Activated naive CD8-positive, alpha-beta T cell treated with anti-CD3 and anti-CD28 coated beads, Interleukin-2, amount 10 ng/mL, durations not matched to agents 7 days and 5 days (primary cell): Measurements from ENCODE around the gene TMPRSS7. TPM values are rescaled to one million over a fixed set of nuclear protein-coding genes. Genes with fewer than 3 reads are reported as not detected.
"Not testable (repeated sequence)": the region's sequence is repeated elsewhere in the genome, so short reads cannot be mapped to it uniquely, and the experiment has no call there.

Source experiments
- ATAC-seq: fragments of 150-1000 bp; cut with Tn5 transposase; one replicate; pipeline ENCODE4 v1.10.0; 2021; ENCODE audit warnings: low read depth, moderate library complexity
- POLR2A ChIA-PET: fragments of 350-600 bp; sonication (Branson Sonifier 250); formaldehyde crosslinking; loops from one replicate; lab custom pipeline; 2021; ENCODE audit warnings: antibody characterized with exemption; lab: Charles Lee
- DNase-seq: peaks from one replicate; pipeline ENCODE4 v3.0.0; 2021
- H3K27ac Mint-ChIP-seq: one replicate; pipeline ENCODE4 v1.8.0; 2022; ENCODE audit warnings: mild to moderate bottlenecking, mixed read lengths
- H3K27me3 Mint-ChIP-seq: one replicate; pipeline ENCODE4 v1.8.0; 2022; ENCODE audit warnings: mild to moderate bottlenecking, moderate library complexity, mixed read lengths
- H3K36me3 Mint-ChIP-seq: one replicate; pipeline ENCODE4 v1.8.0; 2021; ENCODE audit warnings: mild to moderate bottlenecking, mixed read lengths
- H3K4me1 Mint-ChIP-seq: one replicate; pipeline ENCODE4 v1.8.0; 2021; ENCODE audit warnings: mixed read lengths
- H3K4me3 Mint-ChIP-seq: one replicate; pipeline ENCODE4 v1.8.0; 2022; ENCODE audit warnings: mild to moderate bottlenecking, moderate library complexity, mixed read lengths
- H3K9me3 Mint-ChIP-seq: one replicate; pipeline ENCODE4 v1.8.0; 2021; ENCODE audit warnings: mixed read lengths
- total RNA-seq, 2 experiments: library from RNA; stranded (reverse); gene quantifications; one replicate each; pipeline ENCODE4 v1.2.3, GENCODE V29; 2021

The TMPRSS7 gene
- total RNA-seq, 2 experiments from 2014 or later, result not detected

- Mint-ChIP-seq H3K27me3 (no peaks in the 10 kb centered on the region), H3K4me3 (no peak overlapping the region), H3K27ac (no peak overlapping the region), H3K36me3 (no peaks in the 10 kb centered on the region), H3K9me3 (peaks cover 1% of the 10 kb centered on the region), H3K4me1 (peaks cover 1% of the 10 kb centered on the region)
- no peak for ATAC-seq
- DNase-seq, result no peak
- POLR2A ChIA-PET, result no interaction called here
Observed at GRCh38 chr3:112018712-112019111, 15.8 kb upstream of the TMPRSS7 start.

GRCh38 chr3:112019716-112020115 is 14.8 kb upstream of the TMPRSS7 start:
- Mint-ChIP-seq H3K36me3 (no peaks in the 10 kb centered on the region), H3K27ac (no peak overlapping the region), H3K9me3 (peaks cover 1% of the 10 kb centered on the region), H3K4me1 (peaks cover 1% of the 10 kb centered on the region), H3K4me3 (no peak overlapping the region), H3K27me3 (no peaks in the 10 kb centered on the region)
- ATAC-seq (no peak), DNase-seq (no peak)
- POLR2A ChIA-PET, result no interaction called here

- no peaks in the 10 kb centered on the region for H3K36me3 Mint-ChIP-seq
- peaks cover 1% of the 10 kb centered on the region for H3K9me3 Mint-ChIP-seq
- DNase-seq, result no peak
- H3K4me3 Mint-ChIP-seq, result no peak overlapping the region
- H3K27me3 Mint-ChIP-seq, result no peaks in the 10 kb centered on the region
- H3K27ac Mint-ChIP-seq, result no peak overlapping the region
- POLR2A ChIA-PET, result no interaction called here
- peaks cover 1% of the 10 kb centered on the region for H3K4me1 Mint-ChIP-seq
- ATAC-seq, result no peak
Observed at GRCh38 chr3:112020674-112021085, 13.9 kb upstream of the TMPRSS7 start.

GRCh38 chr3:112027142-112027541 is 7.4 kb upstream of the TMPRSS7 start:
- no peak overlapping the region for H3K27ac Mint-ChIP-seq
- H3K36me3 Mint-ChIP-seq, result no peaks in the 10 kb centered on the region
- H3K9me3 Mint-ChIP-seq, result peaks cover 1% of the 10 kb centered on the region
- H3K4me3 Mint-ChIP-seq, result no peak overlapping the region
- peaks cover 3% of the 10 kb centered on the region for H3K27me3 Mint-ChIP-seq
- POLR2A ChIA-PET, result no interaction called here
- ATAC-seq, result no peak
- no peak for DNase-seq
- H3K4me1 Mint-ChIP-seq, result no peaks in the 10 kb centered on the region

GRCh38 chr3:112027826-112028225 is 6.7 kb upstream of the TMPRSS7 start:
- ATAC-seq (no peak), DNase-seq (no peak)
- Mint-ChIP-seq H3K9me3 (peaks cover 1% of the 10 kb centered on the region), H3K27me3 (peaks cover 3% of the 10 kb centered on the region), H3K4me3 (no peak overlapping the region), H3K4me1 (no peaks in the 10 kb centered on the region), H3K36me3 (no peaks in the 10 kb centered on the region), H3K27ac (no peak overlapping the region)
- POLR2A ChIA-PET, result interaction anchor here (0.7 kb wide), 1 partner anchor 103 kb away, joined by 3 read pairs; no protein-coding TSS in a partner anchor

GRCh38 chr3:112030901-112031300 is 3.6 kb upstream of the TMPRSS7 start:
- ATAC-seq (no peak), DNase-seq (no peak)
- H3K27ac Mint-ChIP-seq, result no peak overlapping the region
- no peaks in the 10 kb centered on the region for H3K4me1 Mint-ChIP-seq
- POLR2A ChIA-PET, result no interaction called here
- H3K9me3 Mint-ChIP-seq, result no peaks in the 10 kb centered on the region
- no peak overlapping the region for H3K4me3 Mint-ChIP-seq
- H3K27me3 Mint-ChIP-seq, result peaks cover 10% of the 10 kb centered on the region
- no peaks in the 10 kb centered on the region for H3K36me3 Mint-ChIP-seq

- Mint-ChIP-seq H3K4me1 (no peaks in the 10 kb centered on the region), H3K27me3 (peaks cover 8% of the 10 kb centered on the region), H3K27ac (no peak overlapping the region), H3K4me3 (no peak overlapping the region), H3K36me3 (no peaks in the 10 kb centered on the region), H3K9me3 (no peaks in the 10 kb centered on the region)
- DNase-seq (no peak), ATAC-seq (no peak)
- POLR2A ChIA-PET, result no interaction called here
Observed at GRCh38 chr3:112032098-112032731, 2.3 kb upstream of the TMPRSS7 start.

GRCh38 chr3:112035241-112035640 is 705 bp downstream of the TMPRSS7 start:
- ATAC-seq, result no peak
- Mint-ChIP-seq H3K4me1 (no peaks in the 10 kb centered on the region), H3K9me3 (no peaks in the 10 kb centered on the region), H3K36me3 (no peaks in the 10 kb centered on the region), H3K27ac (no peak overlapping the region), H3K4me3 (no peak overlapping the region), H3K27me3 (peaks cover 6% of the 10 kb centered on the region)
- POLR2A ChIA-PET, result no interaction called here
- DNase-seq, result no peak

GRCh38 chr3:112037194-112037593 is 2.7 kb downstream of the TMPRSS7 start:
- H3K4me3 Mint-ChIP-seq, H3K27me3 Mint-ChIP-seq, H3K27ac Mint-ChIP-seq, H3K36me3 Mint-ChIP-seq, H3K4me1 Mint-ChIP-seq, H3K9me3 Mint-ChIP-seq, ATAC-seq, DNase-seq, POLR2A ChIA-PET: not testable (repeated sequence)

GRCh38 chr3:112038863-112039262 is 4.3 kb downstream of the TMPRSS7 start:
- Mint-ChIP-seq H3K36me3 (no peaks in the 10 kb centered on the region), H3K27me3 (peaks cover 4% of the 10 kb centered on the region), H3K4me3 (no peak overlapping the region), H3K27ac (no peak overlapping the region), H3K4me1 (no peaks in the 10 kb centered on the region), H3K9me3 (no peaks in the 10 kb centered on the region)
- POLR2A ChIA-PET, result no interaction called here
- no peak for ATAC-seq
- DNase-seq, result no peak

GRCh38 chr3:112041321-112041720 is 6.8 kb downstream of the TMPRSS7 start:
- no peak for DNase-seq
- Mint-ChIP-seq H3K27me3 (no peaks in the 10 kb centered on the region), H3K9me3 (no peaks in the 10 kb centered on the region), H3K4me3 (no peak overlapping the region), H3K27ac (no peak overlapping the region), H3K36me3 (no peaks in the 10 kb centered on the region), H3K4me1 (no peaks in the 10 kb centered on the region)
- POLR2A ChIA-PET, result no interaction called here
- no peak for ATAC-seq

- Mint-ChIP-seq H3K36me3 (no peaks in the 10 kb centered on the region), H3K9me3 (no peaks in the 10 kb centered on the region), H3K27ac (no peak overlapping the region), H3K4me1 (peaks cover 5% of the 10 kb centered on the region), H3K27me3 (no peaks in the 10 kb centered on the region), H3K4me3 (no peak overlapping the region)
- ATAC-seq (no peak), DNase-seq (no peak)
- POLR2A ChIA-PET, result interaction anchor here (0.6 kb wide), 1 partner anchor 29 kb away, joined by 3 read pairs; no protein-coding TSS in a partner anchor
Observed at GRCh38 chr3:112042842-112043280, 8.3 kb downstream of the TMPRSS7 start.

- Mint-ChIP-seq H3K36me3 (no peaks in the 10 kb centered on the region), H3K4me1 (peaks cover 5% of the 10 kb centered on the region), H3K4me3 (no peak overlapping the region), H3K9me3 (no peaks in the 10 kb centered on the region), H3K27me3 (no peaks in the 10 kb centered on the region), H3K27ac (no peak overlapping the region)
- peak; percentile 92 for ATAC-seq
- DNase-seq, result peak; percentile 30
- POLR2A ChIA-PET, result interaction anchor here (0.6 kb wide), 1 partner anchor 28 kb away, joined by 3 read pairs; no protein-coding TSS in a partner anchor
Observed at GRCh38 chr3:112043621-112044201, 9.2 kb downstream of the TMPRSS7 start.

GRCh38 chr3:112046599-112046998 is 12.1 kb downstream of the TMPRSS7 start:
- POLR2A ChIA-PET, result no interaction called here
- Mint-ChIP-seq H3K4me1 (peaks cover 5% of the 10 kb centered on the region), H3K27ac (no peak overlapping the region), H3K36me3 (no peaks in the 10 kb centered on the region), H3K9me3 (no peaks in the 10 kb centered on the region), H3K4me3 (no peak overlapping the region), H3K27me3 (no peaks in the 10 kb centered on the region)
- no peak for DNase-seq
- ATAC-seq, result no peak
